ENCODE results near the gene ITPR1. TPM values are rescaled to one million over a fixed set of nuclear protein-coding genes. Genes with fewer than 3 reads are reported as not detected.

Gene ITPR1
- polyA plus RNA-seq, 5 donors: 34.8 to 47.9 (median 40.8) TPM

DNA sequence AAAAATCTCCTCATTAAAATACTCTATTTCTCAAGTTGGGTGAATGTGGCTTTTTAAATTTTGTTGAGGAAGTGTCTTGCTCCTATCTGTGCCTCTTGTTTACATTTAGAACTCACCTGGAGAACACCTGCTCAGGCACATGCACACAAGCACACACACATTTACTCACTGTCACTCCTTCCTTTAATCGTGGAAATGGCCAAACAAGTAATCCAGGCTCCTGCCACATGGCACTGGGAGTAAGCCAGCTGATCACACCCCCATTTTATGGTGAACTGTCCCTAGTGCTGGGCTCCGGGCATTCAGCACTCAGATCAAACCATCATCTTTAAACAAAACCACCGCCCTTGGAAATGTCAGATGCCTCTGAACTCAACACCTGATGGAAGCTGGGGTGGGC, 281.4 kb downstream of the ITPR1 start:
- no peak for DNase-seq

DNA sequence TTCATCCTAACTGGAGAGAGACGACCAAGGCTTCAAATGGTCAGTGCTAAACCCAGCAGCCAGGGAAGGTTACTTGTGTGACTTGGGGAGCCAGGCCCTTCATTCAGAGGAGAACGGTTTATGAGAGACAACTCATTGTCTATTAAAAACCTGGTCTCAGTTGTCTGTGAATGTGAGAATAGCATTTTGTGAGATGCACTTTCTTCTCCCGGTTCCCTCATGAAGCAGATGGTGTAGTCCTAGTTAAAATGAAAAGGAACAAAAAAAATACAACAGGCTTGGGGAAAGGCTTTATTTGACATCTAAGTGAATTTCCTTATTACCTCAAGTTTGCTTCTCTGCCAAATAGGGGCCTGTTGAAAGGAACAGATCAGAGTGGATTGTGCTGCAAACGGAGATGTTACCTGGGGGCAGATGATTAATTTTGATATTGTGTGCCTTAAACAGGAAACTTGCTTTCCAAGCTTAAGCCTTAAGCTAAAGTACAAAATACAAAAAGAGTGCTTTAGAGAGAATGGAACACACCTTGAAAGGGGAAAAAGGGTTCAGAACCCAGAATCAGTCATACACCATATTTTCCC, 283.3 kb downstream of the ITPR1 start:
- no peak for DNase-seq

DNA sequence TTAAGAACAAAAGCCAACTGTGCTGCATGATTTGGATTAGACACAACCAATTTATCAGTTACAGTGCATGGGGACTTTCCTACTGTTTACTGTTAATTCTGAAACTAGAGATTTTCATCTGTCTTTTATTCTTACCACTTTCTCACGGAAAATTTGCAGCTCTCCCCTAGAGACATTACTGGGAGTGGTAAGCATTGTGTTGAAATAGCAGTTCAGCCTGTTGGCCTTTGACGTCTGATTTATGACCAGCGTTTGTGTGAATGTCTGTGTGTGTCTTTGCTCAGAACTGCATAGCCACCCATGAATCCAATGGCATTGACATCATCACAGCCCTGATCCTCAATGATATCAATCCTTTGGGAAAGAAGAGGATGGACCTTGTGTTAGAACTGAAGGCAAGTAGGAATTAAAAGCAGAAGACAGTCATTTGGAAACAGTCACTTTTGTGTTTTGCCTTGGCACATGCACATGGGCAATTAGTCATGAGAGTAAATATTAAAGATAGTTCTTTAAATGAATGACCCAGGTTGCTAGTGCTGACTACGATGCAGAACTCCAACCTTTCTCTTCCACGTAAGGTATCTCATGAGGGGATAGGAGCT, 283.9 kb downstream of the ITPR1 start:
- no peak for DNase-seq

DNA sequence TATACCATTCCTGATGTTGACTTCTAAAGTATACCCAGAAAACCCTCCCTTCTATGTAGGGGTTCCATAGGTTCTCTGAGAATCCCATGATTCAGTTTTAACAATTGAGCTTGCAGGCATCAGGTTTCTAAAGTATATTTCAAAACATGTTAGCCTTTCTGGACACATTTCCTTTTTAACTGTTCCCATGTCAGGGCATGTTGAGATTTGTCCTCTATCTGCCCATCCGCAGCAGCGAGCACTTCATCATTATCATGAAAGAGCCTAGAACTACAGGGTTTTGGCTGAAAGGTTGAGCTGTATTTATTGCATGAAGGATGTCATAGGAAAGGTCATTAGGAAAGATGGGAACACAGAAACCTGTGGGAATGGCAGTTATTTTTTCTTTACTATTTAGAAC, 285.0 kb downstream of the ITPR1 start:
- no peak for DNase-seq

DNA sequence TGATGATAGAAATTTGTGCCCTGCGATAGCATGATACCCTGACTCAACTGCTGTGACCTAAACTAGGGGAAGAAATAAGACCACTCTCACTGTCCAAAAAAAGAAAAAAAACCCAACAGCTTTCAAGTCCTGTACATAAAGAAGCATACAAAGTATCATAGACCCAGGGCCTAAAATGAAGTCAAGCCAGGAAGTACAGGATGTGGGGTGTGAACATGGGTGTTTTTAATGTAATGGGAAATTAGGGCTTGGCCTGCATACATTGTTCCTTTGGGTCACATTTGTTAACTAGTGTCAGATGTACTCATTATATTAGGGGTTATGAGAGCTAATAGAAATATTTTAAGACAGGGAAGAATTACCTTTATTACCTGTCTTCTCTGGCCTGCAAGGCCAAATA, 285.6 kb downstream of the ITPR1 start:
- DNase-seq: no peak

DNA sequence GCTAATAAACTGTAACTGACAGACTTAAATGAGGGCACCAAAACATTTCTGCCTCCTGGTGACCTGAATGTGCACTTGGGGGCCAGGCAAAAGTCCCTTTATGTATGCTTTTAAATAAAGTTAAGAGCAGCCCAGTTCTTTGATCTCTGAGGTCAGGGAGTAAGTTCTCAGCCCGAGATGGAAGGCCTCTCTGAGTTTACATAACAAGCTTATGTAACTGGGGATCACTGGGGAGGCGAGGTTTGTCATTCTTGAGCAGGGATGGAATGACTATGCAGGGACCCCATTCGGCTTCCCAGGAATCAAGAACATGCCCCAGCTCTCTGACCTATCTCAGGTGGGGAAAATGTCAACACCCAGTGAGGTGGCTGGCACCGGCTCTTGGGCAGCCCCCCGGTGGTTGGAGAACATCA, 287.4 kb downstream of the ITPR1 start:
- DNase-seq: no peak

DNA sequence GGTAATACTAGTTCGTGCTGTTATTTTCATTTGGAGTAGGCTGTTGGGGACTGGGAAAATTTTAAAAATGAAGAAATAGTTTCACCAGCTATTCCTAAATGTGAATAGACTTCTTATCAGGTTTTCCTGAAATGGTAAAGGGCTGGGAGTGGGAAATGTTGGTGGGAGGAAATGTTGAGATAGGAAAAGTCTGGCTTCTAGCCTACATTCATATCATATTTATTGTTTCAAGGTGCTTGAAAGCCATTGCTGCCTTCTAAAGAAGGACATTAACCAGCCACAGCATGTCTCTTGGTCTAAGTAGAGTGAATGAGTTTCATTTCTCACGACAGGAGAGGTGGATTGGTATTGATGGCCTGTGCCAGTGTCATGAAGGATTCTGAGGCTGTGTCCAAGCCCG, 288.9 kb downstream of the ITPR1 start:
- DNase-seq: no peak

DNA sequence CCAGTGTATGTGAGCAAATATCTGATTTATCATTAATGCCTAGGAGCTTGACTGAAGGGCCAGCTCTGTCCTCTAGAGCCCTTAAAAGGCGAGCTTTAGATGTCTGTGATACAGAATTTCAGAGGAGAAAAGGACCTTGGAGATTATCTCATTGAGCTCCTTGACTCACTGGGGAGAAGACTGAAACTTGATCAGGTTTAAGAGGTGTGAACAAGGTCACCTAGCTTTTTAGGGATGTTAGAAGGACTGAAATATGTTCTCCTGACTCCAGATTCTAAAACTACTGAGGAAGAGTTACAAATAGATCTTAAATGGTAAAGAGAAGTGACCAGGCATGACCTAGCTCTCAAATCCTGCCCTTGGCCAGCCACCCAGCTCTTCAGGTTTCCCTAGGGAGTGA, 292.4 kb downstream of the ITPR1 start:
- no peak for DNase-seq

DNA sequence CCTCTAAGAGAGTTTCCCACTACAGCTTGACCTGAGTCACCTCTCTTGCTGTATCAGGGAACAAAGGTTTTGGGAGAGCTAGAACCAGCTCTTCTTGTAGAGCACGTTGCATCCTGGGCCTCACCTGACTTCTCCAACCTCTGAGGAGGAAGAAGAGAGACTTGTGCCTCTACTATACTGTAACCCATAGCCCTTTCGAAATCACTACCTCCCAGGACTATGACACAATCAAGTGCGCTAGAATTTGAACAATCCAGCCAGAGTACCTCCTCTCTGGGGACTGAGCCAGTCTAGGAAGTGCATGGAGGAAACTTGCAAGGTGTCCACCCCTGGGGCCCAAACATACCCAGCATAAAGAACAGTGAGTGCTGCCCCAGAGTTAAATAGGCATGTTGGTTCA, 293.3 kb downstream of the ITPR1 start:
- DNase-seq: no peak

DNA sequence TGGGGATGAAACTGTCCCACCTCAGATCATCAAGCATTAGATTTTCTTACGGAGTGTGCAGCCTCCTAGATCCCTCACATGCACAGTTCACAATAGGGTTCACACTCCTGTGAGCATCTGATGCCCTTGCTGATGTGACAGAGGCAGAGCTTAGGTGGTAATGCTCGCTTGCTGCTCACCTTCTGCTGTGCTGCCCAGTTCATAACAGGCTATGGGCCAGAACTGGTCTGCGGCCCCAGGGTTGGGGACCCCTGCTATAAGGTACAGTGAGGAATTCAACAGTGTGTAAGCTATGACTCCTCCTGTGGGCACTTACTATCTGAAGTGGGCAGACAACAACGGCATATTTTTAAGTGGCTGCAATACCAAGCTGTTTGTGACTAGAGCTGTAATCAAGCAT, 298.2 kb downstream of the ITPR1 start:
- no peak for DNase-seq

DNA sequence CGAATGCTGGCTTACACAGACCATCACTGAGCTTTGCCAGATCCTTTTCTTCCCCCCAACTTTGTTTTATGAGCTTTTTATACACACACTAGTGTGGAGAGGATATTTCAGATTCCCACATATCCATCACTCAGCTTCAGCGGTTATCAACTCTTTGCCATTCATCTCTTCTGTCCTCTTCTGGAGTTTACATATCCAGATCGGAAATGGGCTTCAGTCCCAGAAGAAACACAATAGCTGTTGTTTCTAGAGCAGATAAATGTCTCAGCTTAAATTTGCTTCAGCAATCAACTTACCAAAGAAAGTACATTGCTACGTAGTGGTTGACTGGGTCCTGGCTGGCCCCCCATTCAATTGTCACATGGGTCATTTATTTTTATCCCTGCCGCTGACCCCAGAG, 300.2 kb downstream of the ITPR1 start:
- DNase-seq: no peak

DNA sequence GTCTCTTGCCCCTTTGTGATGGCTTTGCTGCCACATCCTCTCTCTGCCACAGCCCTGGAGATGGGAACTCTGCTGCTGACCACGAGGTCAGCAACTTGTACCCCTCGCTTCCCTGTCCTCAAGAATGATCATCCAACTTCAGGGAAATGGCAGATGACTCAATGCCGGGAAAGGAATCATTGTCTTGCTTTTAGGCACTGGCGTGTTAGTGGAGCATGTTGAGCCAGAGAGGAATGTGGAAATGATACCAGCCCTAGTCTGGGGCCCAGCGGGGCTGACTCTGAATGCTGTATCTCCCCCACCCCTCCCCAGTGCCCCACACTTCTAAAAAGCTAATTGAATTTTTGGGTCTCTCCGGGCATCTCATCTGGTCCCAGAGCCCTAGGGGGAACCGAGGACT, 301.2 kb downstream of the ITPR1 start:
- no peak for DNase-seq

DNA sequence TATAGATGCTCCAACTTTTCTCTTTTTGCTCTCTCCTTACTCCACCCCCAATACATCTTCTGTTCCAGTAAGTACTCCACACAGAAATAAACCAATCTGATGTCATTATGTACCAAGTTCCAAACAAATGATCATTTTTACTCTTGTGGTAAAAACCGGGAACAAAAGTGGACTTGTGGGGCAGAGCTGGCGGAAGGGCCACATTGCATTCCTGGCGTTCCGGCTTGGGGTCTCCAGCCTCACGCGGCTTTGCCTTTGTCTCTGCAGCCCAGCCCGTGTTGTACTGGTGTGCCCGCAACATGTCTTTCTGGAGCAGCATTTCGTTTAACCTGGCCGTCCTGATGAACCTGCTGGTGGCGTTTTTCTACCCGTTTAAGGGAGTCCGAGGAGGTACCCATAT, 301.6 kb downstream of the ITPR1 start:
- no peak for DNase-seq

DNA sequence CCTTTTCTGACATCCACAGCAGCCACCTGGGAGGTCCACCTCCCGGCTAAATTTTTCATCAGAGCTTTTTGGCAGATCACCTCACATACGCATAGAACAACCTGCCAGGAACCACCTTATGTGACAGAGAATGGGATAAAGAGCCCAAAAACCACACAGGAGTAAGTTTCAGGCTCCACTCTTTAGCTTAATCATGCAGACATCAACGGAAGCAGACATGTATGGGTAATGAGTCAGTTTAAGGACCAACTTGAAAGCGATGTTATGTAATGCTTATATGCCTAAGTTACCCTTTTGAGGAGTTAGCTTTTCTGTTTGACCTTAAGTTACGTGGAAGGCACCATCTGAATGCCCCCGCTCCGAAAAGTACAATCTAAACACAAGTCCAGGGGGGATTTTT, 302.8 kb downstream of the ITPR1 start:
- DNase-seq: no peak

DNA sequence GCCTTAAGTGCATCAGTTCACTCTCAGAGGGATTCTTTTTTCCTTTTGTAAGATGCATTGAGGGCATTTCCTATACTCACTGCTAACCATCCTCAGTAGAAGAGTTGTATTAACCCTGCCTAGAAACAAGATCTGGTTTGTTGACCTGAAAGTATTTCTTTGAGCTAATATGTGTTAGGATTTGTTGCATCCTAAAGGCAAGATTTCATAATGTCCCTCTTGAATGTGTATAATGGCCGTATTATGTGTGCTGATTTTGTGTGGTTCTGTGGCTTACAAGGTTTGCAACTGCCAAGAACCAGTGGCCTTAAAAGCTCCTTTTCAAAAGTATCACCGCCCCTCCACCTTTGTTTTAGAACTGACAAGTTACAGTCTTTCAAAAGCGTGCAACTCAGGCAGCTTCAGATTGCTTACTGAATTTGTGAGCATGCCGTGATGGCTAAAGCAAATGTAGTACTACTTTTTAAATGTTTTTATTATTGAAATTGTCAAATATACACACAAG, 304.1 kb downstream of the ITPR1 start:
- DNase-seq: no peak

DNA sequence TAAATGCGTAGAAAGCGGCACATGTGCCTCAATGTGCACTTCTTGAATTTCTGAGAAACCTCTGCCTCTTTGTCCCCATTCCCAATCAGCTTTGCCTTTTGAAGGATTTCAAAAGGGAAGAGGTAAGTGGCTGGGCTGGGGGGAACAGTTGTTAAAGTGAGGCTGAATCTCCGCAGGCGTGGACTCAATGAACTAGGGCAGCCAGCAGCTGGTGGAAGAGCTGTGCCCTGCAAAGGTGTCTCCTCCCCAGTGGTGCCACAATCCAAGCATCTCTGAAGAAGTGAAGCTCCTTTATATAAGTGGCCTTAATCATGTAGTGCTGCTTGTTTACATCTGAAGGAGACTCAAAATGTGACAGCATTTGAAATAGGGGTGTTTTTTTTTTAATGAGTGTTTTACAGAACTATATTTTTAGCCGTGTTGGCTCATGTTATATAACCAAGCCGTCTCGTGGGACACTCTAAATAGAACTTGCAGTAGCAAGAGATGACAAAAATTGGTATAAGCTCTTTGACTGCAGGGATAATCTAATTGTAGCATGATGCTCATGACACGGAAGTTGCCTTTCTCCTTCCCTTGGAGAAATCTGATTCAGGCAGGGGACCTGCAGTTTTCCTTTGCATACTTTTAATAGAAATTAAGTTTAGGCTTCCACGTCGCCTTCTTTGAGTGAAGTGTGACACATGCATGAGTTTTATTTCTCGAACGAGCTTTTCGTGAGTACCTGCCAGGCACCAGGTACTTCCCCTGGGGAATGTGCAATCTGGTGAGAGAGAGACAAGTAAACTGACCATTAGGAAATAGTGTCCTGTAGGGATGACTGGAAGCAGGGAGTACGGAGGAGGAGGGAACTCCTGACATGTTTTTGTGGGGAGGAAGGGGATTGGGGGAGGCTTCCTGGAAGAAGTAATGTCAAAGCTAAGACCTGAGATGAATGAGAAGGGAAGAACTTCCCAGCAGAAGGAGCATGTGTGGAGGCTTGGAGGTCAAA, 306.4 kb downstream of the ITPR1 start:
- no peak for DNase-seq

DNA sequence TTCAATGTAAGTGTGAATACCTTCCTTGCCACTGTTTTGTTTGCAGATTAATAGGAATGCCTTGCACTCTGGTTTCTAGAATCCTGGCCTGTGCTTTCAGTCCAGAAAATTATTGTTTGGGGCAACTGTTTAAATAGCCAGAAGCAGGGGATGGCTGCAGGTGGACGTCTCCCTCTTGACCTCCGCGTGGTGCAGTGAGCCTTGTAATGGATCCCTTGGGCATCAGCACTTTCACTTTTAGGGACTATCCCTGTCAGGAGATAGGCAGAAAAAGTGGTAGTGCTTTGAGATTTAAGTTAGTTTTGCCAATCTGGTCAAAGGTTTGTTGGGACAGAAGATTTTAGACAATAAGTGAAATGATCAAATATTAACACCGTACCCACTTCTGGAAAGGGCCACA, 307.4 kb downstream of the ITPR1 start:
- no peak for DNase-seq

DNA sequence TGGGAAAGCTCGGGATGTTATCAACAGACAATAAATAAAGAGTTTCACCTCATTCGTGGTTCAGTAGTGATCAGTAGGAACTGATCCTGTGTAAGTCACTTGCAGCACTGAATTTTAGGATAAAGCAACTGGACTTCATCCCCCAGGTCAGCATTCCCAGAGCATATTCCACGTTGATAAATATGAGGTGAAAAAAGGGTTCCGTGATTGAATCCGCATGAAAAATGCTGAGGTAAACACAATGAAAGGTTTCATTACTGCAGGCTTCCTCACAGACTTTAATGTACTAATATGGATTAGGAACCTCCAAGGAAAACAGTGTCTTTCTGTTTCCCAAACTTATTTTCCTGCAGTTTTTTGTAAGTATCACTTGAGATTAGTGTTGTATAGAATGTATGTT, 308.7 kb downstream of the ITPR1 start:
- no peak for DNase-seq

DNA sequence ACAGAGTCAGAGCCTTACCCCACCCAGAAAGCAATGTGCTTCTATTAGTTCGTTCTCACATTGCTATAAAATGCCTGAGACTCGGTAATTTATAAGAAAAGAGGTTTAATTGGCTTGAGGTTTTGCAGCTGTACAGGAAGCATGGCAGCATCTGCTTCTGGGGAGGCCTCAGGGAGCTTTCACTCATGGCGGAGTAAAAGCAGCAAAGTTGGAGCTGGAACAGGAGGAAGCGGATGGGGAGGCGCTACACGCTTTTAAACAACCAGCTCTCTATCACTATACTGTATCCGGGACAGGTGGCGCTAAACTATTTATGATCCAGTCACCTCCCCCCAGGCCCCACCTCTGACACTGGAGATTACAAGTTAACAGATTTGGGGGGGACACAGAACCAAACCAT, 309.8 kb downstream of the ITPR1 start:
- DNase-seq: no peak

DNA sequence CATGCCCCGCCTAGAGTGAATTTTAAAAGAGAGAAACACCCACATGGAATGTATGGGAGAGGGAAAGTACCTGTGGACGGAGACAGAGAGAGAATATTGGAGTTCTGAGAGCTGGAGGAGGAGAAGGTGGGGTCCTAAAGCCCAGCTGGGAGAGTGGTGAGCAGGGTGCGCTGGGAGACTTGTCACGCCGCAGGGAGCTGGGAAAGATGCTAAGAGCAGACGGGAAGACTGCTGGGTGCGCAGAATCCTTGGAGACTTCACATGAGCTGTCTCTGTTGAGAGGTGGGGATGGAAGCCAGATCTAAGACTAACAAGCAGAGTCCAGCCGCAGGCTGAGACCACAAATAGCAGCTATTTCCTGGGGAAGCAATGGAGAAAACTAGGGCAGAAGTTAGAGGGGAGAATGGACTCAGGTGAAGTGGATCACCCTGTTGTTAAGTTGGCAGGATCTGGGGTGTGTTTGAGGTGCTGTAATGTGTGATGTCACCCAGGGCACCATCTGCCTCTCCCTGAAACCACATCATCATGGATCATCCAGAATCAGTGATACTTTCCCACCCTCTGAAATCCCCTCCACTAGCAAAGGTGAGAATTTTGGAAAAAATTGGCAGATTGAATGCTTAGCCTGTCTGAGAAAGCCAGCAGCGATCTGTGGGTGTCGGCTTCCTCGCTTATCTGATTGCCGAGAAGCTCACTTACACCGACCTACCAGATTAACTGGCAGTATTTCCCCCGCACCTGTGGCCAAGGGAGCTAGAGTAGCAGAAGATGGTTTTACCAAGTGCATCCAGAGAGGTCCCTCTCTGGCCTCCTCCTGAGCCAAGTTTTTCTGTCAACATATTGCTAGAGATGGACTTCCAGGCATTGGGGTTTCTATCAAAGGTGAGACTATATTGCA, 311.3 kb downstream of the ITPR1 start:
- DNase-seq: no peak

DNA sequence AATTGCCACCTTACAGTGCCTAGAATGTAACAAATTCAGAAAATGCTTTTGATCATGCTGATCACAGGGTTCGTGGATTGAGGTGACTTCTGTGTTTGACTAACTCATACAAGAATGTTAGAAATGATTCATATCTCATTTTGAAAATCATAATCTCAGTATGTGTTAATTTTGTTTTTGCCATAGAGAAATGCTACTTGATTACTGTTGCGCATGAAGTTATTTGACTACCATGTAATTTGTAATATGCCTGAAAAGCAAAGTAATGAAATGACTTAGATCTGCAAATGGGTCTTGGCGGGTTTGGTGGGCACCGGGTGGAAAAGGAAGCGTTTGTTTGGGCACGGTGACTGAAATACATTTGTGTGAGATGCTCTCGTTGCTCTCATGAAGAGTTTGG, 312.5 kb downstream of the ITPR1 start:
- DNase-seq: no peak
